GM18517 (cell line): Measurements from ENCODE around the gene MACROD1.
"Not testable (repeated sequence)": the region's sequence is repeated elsewhere in the genome, so short reads cannot be mapped to it uniquely, and the experiment has no call there.

ENCODE experiments used
- ATAC-seq: cut with Tn5 transposase; IDR thresholded peaks from one replicate; pipeline ENCODE4 v1.9.1; 2021; ENCODE audit warnings: mild to moderate bottlenecking, moderate library complexity; ENCODE audit not compliant: unreplicated experiment

The MACROD1 gene

DNA sequence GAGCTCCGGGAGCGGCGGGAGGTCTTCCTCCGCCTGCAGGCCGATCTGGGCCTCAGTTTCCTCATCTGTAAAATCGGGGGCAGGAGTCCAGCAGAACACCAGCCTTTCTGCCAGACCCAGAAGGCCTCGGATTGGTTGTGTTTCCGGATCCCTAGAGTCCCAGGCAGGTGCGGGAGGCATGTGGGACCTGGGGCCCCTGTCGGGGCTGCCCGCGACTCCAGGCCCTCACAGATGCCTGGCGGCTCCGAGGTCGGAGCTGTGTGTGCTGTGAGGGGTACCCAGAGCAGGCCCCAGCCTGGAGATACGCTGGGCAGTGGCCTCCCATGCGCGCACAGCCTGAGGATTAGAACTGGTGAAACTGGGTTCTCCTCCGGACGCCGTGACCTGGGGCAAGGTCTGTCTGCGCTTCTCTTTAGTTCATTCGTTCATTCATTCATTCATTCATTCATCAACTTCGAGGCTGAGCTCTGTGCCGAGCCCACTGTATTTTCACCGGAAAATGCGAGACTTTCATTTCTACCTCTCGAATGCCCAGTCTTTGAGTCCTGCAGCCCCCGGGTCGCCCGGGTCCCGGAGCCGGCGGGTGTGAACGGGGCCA, 105.6 kb downstream of the MACROD1 start:
- no peak for ATAC-seq

DNA sequence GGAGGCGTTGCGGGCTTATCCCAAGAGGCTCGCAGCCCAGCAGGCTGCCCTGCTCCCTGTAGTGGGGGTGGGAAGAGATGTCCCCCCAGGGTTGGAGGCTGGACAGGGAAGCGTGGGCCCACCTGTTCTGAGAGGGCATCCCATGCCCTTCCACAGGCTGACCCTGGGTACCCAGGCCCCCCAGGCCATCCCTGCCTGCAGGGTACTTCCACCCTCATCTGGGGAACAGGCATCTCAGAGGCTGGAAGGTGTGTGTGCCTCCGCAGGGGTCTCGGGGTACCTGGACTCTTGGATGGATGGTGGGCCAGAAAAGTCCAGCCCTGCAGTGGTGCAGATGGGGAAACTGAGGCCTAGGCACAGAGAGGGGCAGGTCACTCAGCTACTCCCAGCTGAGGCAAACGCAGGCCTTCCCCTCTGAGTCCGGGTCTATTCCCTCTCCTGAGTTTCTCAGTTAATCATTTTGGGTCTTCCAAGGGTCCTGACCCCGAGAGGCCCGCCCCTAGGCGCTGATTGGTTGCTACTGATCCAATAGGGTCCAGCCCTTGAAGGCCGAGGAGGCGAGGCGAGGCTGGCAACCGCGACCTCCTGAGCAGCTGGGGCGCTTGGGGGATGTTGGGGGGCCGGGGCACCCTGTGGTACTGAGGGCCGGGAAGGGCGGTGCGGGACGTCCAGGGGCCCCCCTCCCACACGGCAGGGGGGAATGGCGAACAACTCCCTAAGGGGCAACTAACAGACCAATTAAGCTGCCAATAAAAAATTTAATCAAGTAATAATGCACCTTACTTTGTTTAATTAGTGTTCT, 106.4 kb downstream of the MACROD1 start:
- ATAC-seq, result no peak

DNA sequence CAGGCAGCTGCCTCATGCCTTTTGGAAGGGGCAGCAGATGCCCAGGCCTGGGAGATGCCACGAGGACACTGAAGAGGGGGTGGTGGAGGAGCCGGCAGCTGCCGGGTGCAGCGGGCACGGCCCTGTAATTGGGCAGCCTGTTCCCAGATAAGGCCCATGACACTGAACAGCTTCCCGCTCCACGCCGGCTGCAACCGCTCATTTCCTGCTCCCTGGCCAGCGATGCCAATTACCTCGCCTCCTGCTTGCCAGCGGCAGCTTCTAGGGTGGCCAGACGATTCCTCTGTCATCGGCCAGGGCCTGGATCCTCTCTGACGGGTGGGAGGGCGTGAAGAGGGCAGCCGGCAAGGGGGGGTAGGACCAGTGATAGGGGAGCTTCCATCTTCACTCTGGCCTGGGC, 107.4 kb downstream of the MACROD1 start:
- ATAC-seq, result no peak

DNA sequence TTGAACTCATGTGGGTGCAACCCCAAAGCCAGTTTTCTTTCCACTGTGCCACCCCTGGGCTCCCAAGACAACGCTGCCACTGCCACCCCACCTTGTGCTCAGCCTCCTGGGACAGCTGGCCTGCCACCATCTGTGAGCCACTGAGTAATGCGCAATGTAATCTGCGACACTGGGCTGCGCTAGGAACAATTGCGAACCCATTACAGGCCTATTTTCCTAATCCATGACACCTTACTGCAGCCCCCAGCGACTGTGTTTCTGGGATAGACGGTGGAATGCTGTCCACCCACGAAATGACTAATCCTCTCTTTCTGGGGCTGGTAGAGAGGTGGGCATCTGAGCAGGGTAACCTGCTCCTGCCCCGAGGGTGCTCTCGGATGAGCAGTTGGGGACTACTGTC, 108.0 kb downstream of the MACROD1 start:
- no peak for ATAC-seq

DNA sequence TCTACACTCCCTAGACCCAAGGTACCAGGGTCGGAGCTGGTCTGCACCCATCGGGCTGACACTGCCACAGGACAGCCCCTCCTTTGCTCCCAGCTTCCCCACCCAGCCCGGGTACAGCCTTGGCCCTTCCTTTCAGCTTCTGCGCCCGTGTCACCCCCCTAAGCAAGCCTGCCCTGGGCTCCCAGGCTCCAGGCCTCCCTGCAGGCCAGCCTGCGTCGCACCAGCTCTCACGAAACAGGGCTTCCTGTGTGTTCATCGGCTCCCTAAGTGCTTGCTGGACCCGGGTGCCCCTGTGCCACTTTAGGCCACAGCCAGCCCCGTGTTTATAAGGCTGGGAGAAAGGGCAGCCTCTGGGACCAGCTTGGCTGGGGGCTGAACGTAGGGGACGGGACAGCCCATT, 109.1 kb downstream of the MACROD1 start:
- ATAC-seq, result no peak

DNA sequence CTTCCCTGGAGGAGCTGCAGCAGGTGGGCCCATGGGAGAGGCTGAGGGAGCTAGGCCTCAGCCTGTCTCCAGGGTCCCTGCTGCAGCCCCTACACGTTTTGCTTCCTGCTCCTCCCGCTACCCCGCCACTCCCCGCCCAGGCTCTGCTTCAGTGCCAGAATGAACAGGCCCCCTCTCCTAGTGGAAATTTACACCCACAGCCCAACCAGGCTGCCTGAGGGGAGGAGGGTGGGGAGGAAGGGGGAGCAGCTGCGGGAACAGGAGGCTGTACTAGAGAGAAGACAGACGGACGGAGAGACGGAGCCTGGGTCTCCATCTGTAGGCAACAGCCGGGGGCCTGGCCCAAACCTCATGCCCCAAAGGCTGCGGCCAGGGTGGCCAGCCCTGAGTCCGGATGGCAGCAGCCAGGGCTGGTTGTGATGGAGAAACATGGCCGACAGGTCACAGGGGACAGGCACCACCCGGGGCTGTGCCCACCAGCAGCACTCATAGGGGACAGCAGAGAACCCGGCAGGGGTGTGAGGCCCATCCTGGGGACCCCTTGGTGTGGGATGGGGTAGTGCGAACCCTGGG, 109.6 kb downstream of the MACROD1 start:
- no peak for ATAC-seq

DNA sequence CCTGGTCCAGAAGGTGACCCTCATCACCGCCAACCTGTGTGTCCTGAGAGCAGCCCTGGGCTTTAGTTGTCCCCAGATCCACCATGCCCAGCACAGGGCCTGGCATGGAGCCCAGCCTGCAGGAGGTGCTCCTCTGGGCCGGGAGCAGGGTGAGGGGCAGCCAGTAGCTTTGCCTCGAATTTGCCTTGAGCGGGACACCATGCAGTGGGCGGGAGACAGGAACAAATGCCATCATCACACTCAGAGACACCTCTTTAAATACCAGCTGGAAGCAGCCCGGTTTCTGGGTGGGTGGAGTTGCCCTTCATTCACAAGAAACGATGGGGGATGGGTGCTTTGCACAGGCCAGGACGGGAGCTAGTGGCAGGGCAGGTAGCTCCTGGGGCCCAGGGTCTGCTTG, 110.8 kb downstream of the MACROD1 start:
- ATAC-seq, result no peak

DNA sequence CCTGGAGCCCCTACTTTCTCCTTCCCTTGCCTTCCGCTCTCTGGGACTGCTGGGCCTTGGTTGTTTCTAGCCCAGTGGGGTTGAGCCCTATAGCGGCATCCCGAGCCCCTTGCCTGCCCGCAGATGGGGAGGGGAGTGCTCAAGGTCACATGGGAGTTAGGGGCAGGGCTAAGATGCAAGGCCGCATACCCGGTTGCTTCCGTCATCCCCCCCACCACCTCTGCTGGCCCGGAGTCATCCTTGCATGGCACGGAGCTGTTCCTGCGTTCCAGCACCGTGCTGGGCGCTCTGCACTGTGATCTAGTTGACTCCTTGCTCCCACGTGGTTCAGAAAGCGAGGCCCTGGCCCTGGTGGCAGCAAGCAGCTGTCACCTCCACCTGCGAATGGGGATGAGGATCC, 112.2 kb downstream of the MACROD1 start:
- ATAC-seq, result no peak

DNA sequence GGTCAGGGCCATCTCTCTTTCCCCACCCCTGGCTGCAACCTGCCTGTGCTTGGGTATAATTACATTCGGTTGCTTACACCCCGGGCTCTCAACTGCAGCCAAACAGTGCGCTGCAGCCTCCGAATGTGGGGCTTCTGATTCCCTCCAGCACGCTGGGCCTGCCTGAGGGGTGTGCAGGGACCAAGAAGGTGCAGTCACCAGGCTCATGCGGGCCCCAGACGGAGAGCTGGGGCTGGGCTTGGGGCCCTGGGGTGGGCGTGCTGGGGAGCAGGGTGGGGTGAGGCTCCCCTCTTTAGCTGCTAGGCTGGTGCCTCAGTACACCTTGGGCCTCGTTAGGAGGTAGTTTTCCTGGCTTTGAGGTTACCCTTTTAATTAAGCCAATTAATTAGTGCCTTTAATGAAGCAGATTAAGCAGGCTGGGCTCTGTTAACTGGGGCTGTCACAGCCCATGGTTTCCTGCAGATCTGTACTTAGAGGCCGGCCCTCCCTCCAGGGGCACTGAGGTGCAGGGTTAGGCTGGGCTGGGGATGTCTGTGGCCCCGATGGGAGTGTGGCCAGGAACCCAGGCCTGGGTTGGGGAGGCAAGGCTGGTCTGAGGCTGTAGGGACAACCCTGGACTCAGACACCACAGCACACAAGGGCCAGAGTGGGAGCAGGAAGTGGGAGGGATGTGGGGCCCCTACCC, 112.8 kb downstream of the MACROD1 start:
- no peak for ATAC-seq

DNA sequence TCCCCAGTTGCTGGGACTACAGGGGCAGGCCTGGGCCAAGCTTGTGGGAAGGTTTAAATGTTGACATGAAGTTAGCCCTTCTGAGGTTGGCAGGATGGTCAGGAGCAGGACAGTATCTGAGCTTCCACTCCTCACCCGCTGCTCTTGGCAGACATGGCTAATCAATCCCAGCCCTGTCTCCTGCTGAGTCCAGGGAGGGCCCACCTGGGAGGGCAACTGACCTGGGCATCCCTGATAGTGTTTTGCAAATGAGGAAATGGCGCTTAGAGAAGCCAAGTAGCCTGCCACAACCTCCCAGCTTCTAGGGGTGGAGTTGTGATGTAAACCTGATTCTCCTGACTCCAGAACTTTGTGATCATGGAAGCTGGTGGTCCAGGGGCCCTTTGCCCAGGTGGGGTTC, 113.5 kb downstream of the MACROD1 start:
- ATAC-seq, result no peak

DNA sequence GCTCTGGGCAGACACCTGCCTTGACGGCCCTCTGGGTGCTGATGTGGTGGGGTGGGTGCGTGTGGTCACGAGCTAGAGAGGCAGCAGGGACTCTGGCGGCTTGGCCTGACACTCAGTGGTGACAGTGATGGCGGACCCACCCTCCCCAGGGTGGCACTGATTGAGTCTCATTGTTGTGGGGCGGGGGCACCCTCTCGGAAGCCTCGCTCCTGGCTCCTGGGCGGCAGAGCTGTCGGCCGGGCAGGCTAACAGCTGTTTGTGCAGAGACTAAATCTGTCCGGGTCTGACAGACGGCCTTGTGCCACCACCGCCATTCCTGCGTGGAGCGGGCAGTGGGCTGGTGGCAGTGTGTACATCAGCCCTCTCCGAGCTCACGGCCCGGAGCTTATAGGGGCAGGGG, 114.6 kb downstream of the MACROD1 start:
- ATAC-seq, result no peak

DNA sequence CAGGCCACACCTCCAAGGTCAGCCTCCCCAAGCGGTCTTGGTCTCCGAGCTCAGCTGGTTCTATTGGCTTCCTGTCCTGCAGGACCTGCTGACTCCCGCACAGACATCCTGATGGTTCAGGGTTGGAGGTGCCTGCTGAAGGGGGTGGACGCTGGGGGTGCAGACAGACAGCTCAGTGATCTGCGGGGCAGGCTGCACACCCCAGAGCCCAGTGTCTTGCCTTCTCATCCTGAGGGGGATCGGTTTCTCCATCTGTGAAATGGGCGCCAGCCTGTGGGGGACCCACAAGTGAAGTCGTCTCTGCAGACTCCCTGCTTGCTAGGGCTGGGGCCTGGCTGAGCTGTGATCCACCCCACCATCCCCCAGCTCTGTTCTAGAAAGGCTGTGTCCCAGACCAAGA, 116.4 kb downstream of the MACROD1 start:
- ATAC-seq, result no peak

DNA sequence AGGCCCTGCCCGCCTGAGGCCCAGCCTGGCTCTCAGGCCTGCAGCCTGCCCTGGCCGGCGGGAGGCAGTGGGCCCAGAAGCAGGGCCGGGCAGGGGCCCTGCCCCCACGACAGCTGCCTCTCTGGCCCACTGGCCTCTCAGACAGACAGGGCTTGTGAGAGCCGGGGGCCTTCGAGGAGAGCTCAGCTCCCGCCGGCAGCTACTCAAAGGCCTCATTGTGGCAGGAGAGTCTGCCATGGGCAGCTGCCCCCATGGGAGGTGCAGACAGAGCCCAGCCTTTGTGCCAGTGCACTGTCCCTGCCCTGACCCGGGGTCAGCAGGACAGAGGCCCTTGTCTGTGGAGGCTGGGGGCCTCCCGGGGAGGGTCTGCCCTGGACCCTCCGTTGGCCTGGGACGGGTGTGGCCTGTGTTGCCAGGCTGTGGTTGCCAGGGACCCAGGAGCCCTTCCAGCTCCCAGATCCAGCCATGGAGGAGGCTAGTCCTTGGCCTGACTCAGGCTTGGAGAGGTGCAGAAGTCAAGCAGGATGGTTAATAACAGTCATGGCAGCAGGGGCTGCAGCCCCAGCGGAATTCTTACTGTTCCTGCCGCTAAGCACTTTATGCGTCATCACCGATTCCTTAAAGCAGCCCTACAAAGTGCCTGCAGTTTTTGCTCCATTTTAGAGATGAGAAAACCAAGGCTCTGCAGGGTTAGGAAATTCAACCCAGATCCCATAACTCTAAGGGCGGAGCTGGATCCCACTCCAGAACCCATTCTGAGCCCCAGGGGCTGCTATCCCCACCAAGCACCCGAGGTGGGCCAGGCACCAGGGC, 117.7 kb downstream of the MACROD1 start:
- ATAC-seq, result no peak

DNA sequence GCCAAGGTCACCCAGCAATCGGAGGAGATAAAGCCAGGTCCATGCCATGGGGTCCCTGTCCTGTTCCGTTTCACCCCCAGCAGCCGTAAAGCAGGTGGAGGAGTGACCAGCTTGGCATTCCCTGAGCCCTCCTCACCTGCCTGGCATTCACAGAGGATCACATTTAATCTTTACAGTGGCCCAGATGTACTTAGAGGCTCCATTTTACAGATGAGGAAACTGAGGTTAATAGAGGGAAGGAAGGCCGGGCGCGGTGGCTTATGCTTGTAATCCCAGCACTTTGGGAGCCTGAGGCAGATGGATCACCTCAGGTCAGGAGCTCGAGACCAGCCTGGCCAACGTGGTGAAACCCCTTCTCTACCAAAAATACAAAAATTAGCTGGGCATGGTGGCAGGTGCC, 118.5 kb downstream of the MACROD1 start:
- ATAC-seq, result not testable (repeated sequence)

DNA sequence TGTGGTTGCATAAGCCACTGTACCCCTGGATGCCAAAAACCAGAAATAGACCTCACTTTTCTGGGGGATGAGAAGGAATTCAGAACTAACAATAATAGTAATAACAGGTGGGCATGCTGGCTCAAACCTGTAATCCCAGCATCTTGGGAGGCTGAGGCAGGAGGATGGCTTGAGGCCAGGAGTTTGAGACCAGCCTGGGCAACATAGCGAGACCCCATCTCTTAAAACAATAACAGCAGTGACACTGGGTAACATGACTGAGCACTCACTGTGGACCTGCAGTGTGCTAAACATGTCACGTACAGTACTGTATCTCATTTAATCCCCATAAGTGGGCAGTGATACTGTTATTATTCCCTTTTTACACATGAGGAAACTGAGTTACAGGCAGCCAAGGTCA, 120.2 kb downstream of the MACROD1 start:
- ATAC-seq, result no peak

DNA sequence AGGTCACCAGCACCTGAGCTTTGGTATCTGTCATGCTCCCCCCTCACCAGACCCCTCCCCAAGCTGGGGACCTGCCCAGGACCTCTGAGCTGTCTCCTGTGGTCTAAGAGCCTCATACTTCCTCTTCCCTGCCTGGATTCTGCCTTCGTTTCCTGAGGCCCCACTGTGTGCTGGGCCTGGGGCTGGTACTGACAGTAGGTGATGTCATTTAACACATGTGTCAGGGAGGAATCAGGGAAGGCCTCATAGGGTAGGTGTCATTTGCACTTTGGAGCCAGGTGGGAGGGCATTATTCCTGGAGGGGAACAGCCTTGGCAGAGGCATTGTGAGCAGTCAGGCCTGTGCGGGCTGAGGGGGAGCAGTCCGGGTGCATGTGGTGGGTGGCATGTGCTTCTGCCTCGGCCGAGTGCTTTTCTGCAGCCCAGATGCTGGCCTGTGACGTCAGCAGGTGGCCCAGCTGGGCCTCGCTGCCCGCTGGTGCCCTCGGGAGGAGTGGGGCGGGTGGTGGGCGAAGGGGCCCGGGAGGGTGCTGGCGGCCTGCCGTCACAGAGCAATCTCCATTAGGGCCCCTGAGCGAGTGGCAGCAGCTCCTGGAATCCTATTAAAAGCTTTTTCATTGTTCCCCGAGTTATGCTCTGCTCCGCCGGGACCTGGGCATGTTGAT, 121.1 kb downstream of the MACROD1 start:
- no peak for ATAC-seq

DNA sequence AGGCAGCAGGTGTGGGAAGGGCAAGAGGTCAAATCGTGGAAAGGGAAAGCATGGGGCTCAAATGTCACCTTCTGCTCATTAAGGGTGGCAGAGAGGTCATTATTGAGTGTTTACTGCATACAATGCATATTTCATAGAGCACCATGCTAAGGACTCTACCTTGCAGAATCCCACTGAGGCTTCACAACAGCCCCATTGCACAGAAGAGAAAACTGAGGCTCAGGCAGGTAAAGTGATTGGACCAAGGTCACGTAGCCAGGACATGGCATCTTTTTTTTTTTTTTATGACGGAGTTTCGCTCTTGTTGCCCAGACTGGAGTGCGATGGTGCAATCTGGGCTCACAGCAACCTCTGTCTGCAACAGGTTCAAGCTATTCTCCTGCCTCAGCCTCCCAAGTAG, 122.4 kb downstream of the MACROD1 start:
- ATAC-seq, result no peak

DNA sequence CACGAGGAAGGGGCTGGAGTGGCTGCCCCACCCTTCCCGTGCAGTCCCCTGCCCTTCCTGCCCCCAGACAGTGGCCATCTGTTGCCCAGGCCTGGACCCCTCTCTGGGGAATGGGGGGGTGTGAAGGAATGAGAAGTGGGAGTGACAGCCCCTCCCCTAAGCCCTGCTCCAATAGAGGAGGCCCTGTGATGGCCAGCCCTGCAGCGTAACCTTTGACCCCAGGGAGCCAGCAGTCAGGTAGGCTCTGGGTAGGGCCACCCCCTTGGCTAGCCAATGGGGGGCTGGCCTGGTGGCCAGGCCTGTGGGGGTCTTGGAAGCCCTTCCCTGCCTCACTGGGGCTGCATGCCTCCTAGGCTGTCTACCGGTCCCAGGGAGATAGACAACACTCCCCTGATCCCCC, 123.6 kb downstream of the MACROD1 start:
- no peak for ATAC-seq

DNA sequence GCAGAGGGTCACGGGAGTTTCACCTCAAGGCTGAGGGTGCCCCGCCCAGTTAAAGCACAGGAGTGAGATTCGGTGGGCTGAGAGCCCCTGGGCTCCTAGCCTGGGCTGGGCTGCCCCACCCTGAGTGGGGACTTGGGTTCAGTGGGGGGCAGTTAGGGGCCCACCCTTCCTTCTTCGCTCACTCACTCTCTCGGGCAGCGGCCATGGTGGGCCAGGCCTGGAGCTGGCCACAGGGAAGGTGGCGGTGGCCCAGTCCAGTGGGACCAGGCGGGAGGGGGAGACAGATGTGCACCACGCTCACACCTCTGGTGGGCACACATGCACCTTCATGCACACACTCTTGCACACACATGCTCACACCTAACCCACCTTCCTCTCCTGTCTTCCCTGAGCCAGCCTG, 124.1 kb downstream of the MACROD1 start:
- ATAC-seq, result no peak

DNA sequence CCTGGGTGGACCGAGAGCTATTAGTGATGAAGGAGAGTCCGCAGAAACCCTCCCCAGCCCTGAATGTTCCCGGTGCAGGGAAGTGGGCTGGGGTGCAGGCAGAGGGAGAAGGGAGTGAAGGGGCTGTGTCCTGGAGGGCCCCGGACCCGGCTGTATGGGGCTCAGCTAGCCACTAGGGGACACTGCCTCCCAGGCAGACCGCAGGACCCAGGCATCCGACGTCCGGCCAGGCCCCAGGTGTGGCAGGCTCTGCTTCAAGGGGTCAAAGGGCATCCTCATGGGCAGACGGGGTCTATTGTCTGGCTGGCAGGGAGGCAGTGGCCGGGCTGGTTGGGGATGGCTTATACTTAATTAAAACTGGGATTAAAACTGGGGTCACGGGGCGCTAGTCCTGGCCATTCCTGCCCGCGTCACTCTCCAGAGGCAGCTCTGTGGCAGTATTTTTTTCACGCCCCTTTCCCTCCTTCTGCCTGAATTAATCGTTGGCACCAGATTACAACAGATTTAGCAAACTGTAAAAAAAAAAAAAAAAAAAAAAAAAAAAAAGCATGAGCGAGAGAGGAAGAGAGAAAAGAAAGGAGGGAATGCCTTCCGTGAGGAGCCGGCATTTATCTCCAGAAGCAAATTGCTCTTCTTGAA, 125.1 kb downstream of the MACROD1 start:
- no peak for ATAC-seq
